DND-41 (cell line): Measurements from ENCODE around the gene CFAP410.

ENCODE experiments used
- CTCF ChIP-seq: IDR thresholded peaks from 2 replicates; pipeline ENCODE4 v1.5.1; 2012; ENCODE audit warnings: borderline replicate concordance, low read length, moderate library complexity, mild to moderate bottlenecking; ENCODE audit not compliant: poor library complexity, severe bottlenecking; ENCODE audit errors: extremely low read depth
- EZH2 ChIP-seq: IDR thresholded peaks from 3 replicates; pipeline ENCODE4 v1.6.1; 2012; ENCODE audit warnings: borderline replicate concordance, low read depth, mild to moderate bottlenecking, moderate library complexity, low read length, inconsistent platforms; ENCODE audit not compliant: severe bottlenecking

GRCh38 chr21:44310628-44311507 is 28.3 kb downstream of the CFAP410 start:
- TF ChIP-seq CTCF: peak; percentile 26
- TF ChIP-seq EZH2: no peak
